ENCODE results near the gene MED9. TPM values are rescaled to one million over a fixed set of nuclear protein-coding genes. Genes with fewer than 3 reads are reported as not detected.
"Not testable (repeated sequence)": the region's sequence is repeated elsewhere in the genome, so short reads cannot be mapped to it uniquely, and the experiment has no call there.

The MED9 gene
- polyA plus RNA-seq, 5 donors = 14.5 to 17.7 (median 16.6) TPM

DNA sequence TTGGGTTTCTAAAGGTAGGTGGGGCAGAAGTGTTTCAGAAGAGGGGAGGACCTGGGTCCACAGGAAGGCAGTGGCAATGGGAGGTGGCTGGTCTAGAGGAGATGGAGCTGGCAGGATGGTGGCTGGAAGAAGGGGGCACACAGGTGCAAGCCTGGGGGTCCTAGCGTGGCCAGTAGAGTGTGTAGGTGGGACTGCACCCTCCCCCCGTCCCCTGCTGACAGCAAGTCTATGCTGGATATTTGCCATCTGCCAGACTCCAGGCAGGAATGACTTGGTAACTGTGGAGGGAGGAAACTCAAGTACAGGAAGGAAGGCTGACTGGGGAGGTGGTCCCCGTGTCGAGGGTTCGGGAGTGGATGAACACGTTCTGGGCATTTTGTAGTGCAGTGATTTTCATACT is 8.6 kb downstream of the MED9 start:
- DNase-seq = no peak

DNA sequence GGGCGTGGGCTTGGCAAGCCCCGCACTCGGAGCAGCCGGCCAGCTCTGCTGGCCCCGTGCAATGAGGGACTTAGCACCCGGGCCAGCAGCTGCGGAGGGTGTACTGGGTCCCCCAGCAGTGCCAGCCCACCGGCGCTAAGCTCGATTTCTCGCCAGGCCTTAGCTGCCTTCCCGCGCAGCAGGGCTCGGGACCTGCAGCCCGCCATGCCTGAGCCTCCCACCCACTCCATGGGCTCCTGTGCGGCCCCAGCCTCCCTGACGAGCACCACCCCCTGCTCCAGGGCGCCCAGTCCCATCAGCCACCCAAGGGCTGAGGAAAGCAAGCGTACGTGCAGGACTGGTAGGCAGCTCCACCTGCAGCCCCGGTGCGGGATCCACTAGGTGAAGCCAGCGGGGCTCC is 9.6 kb downstream of the MED9 start:
- DNase-seq = not testable (repeated sequence)

DNA sequence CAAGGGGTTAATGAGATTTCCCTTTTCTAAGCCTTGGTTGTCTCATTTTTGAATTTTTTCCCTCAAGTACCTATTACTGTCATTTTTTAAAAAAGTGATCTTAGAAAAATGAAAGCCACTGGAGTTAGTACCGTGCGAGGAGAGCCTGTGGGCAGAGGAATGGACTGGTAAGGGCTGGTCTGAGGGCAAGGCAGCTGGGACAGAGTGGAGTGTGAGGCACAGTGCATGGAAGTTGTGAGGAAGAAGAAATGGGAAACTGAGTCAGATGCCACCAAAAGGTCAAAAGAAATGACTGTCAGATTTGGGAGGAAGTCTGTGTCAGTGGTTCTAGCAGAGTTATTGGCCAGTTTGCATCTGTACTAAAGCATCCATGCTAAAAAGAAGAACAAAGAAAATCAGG is 11.2 kb downstream of the MED9 start:
- no peak for DNase-seq

DNA sequence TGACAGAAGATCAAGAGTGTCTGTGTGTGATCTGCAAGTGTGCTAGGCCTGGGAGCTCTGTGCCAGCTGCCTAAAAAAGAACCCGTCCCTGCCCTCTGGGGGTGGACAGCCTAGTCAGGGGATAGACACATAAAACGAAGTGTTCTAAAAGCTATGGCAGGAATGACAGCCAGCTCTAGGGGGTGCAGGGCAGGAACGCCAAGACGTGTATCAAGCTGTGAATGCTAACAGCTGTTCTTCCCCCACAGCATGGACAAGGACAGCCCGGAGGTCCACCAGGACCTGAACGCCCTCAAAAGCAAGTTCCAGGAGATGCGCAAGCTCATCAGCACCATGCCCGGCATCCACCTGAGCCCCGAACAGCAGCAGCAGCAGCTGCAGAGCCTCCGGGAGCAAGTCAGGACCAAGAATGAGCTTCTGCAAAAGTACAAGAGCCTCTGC is 14.3 kb downstream of the MED9 start:
- DNase-seq = no peak

DNA sequence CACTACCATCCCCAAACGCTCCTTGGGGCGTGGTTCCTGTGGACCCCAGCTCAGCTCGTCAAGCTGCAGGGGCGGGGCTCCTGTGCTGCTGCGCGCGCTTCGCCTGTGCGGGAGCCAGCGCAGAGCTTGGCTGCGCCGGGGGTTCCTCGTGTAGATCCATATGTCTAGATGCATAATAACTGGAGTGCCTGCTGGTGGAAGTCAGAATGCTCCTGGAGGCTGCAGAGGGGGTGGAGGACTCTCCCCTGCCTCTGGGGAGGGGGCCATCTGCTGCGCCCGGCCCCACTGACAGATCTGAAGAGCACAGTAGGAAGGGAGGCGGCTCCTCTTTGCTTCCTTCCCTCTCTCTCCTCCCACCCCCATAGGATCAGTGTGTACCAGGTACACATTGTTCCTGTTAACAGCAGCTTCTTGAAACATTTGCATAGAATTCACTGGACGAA is 14.8 kb downstream of the MED9 start:
- no peak for DNase-seq

DNA sequence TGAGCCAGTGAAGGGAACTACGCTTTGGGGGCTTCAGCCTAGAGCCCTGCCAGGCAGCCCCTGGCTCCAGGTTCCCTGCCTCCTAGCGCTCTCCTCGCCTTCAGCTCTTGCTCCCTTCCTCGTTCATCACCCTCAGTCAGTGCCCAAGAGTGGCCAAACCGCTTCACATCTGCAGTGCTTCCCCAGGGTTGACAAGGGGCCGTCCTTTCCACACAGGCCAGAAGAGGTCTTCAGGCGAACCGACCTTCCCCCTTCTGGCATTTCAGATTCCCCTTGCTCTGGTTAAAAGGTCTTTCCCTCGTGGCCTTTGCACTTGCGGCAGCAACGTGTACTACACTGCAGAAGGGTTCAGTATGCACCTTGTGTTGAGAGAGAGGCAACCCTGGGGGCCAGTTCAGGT is 15.3 kb downstream of the MED9 start:
- no peak for DNase-seq

DNA sequence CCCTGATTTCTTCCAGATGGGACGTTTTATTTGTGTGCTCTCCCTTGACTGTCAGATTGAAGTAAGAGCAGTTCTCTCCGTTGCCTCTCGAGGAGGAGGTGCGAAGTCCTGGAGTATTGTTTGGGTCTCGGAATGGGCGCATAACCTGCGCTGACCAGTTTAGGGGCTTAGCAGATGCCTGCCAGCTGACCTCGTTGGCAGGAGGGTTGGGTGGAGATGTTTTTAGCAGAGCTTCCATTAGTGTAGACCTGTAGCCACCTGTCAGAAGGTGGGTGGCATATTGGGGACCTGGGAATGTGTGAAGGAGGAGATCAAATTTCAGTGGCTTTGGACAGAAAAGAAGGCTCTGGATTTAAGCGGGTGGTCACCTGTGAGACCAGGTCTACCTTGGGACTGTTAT is 15.8 kb downstream of the MED9 start:
- DNase-seq = no peak

DNA sequence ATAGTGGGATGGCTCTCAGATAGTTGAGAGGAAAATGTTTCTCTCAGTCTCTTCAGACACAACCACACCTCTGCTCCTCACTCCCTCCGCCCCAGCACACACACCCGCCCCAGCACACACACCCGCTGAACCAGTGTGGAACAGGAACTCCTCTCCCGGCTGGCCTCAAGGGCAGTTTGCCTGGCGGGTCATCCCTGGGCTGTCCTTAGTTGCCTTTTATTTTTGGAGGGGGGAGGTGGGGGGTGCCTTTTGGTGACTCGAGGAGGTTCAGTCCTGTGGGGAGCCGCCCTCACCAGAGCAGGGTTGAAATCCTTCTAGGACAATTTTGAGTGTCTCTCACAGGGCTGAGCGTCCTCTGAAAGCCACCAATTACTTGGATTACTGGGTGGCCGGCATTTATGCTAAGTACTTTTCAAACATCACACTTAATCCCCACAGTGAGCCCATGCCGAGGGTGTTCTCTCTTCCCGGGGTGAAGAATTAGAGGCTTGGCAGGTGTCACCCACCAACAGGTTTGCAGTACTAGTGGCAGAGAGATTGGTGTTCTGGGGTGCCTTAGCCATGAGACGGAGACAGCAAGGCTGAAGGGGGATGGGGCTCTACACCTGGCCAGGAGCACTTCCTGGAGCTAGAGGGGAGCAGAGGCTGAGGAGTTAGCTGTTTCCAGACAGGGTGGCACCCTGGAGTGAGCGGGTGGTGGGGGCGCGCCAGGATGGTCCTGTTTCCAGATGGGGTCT is 16.6 kb downstream of the MED9 start:
- no peak for DNase-seq

DNA sequence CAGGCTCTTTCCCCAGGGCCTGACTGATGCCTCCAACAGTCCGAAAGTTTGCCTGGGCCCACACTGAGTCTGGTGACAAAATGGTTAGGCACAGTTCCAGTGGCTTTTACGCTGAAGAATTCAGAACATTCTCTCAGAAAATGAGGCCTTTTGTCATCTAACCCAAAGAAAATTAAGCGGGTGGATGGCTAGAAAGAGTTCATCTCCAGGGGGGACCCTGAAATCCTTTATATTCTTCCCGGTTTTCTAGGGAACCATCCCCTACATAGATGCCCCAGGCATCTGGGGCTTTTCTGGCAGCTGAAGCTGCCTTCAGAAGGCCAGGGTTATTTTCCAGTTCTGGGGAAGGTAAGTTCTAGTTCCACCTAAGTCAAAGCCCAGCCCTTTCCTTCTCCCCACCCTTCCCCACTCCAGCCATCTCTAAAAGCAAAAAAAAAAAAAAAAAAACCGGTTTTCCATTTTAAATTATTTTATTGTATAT is 17.2 kb downstream of the MED9 start:
- DNase-seq = no peak

DNA sequence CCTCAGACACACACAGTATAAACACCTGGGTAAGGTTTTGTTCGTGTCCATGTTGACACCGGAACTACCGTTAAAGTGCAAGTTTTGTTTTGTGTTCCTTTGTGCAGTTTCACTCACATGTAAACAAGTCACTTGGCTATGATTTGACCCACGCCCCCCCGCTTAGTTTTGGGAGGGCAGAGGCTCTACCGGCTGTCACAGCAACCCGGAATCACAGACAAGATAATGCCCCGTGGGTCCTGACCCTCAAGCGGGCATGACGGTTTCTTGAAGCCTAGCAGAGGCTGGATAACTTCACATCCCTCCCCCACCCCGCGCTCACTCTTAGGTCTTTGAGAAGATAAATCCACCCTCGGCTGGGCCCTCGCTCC is 17.7 kb downstream of the MED9 start:
- DNase-seq = no peak

DNA sequence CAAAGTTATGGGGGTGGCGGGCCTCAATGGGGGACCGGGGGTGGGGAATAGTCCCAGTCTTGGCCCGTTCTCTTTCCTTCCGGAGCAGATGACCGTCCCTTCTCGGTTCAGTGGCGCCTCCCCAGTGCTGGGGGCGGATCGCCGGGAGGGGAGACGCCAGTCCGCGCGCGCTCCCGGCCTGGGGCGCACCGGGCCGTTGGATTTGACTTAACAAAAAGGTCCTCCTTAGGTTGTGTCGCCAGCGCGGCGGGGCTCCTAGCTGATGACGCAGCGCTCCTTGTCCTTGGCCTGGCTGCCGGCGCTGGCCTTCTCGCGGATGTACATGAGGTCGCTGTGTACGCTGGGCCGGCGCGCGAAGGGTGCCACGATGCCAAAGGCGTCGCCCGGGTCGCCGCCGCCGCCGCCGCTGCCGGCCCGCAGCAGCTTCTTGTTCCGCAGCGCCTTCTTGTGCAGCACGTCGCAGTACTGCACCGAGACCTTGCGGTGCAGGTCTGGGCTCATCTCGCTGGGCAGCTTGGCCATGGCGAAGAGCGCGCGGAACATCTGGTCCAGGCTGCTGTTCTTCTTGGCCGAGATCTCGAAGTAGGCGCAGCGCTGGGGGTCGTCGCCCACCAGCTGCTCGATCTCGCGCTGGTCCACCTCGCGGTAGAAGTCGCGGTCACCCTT is 18.2 kb downstream of the MED9 start:
- DNase-seq = peak; percentile 31 to 49

DNA sequence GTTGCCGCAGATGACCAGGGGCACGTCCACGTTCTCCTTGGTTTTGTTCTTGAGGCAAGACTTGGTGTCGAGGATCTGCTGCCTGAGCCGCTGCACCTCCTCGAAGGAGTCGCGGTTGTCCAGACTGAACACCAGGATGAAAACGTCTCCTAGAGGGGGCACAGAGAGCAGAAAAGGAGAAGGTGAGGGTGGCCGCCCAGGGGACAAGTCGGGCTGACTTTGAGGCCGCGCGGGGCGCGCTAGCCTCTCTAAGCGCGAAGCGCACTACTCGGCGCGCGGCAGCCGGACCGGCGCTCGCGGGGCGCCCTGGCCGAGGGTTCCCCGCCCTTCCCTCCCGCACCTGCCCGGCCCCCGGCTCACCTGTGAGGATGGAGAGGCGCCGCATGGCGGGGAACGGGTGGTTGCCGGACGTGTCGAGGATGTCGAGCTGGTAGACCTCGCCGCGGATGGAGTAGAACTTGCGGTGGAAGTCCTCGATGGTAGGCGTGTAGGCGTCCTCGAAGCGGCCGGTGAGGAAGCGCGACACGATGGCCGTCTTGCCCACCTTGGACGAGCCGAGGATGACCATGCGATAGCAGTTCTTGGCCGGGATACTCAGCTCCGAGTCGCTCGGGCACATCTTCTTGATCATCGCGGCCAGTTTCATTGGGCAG is 18.9 kb downstream of the MED9 start:
- DNase-seq = peak in 1 of 2 donors; percentile 36

DNA sequence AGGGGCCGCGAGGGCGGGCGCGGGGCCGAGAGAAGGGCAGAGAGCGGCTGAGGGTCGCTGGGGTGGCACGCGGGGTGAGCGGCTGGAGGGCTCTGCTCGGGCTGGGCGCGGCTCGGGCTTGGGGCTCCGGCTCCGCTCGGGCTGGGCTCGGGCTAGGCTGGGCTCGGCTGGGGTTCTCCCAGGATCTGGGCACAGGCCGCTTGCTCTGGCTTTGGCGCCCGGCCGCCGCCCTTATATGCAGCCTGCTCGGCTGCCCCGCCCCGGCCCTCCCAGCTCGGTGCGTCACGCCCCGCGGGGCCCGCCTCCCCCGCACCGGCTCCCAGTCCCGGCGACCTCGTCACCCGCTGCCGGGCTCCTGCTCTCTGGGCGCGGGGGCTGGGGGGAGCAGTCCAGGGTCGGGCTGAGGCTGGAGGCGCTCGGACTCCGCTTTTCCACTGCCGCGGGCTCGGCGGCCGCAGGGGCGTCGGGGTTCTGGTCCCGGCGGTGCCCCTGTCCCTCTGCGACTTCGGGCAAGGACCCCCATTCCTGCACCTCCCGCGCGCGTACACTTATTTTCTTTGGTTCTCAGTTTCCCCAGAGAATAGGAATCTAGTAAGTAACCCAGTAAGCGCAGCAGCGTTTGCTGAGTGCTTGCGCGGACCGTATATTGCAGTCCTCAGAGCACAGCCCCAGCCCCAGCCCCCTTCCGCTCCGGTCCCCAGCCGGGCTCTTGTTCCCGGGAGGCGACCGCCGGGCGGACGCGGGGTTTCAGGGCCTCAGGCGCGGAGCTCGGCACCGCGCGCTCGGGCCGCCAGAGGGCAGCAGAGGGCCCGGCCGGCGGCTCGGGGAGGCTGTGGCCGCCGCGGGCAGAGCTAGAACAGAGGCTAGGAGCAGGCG is 19.6 kb downstream of the MED9 start, which contains the start of gene RASD1:
Gene RASD1 (minus strand): TSS at position 207 of the 876 bp plus-strand sequence. CDS start 214 bp downstream, outside the sequence.
- DNase-seq = peak; percentile 85

DNA sequence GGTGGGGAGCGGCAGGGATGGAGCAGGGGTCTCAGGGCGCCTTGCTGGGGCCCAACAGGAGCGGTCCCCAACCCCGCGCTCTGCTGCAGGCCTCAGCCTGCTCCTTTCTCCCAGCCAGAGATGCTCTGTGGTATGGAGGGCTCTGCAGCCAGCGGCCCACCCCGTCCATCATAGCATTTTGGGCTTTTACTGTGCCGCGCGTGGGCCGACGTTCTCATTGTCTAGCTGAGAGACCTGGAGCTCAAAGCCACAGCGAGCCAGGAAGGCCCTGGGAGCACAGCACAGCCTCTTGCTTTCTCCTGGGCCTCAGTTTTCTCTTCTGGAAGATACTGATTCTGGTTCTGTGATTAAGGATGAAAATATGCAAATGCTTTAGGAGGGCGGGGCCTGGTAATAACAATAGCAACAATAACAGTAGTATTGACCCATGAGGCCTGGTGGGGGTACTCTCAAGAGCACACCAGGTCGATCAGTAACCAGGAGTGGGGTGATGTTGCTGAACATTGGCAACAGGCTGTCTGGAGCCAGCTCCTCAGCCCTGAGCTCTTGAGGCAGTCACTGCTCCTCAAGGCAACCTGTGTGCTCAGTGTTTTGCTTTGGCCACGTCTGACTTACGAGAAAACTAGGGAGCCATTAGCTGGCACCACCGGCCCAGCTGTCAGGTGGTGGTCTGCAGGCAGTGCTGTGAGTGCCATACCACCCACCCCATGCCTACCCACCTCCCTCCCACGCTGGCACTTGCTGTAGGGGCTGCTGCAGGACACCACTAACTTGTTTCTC is 20.5 kb downstream of the MED9 start:
- DNase-seq = no peak

DNA sequence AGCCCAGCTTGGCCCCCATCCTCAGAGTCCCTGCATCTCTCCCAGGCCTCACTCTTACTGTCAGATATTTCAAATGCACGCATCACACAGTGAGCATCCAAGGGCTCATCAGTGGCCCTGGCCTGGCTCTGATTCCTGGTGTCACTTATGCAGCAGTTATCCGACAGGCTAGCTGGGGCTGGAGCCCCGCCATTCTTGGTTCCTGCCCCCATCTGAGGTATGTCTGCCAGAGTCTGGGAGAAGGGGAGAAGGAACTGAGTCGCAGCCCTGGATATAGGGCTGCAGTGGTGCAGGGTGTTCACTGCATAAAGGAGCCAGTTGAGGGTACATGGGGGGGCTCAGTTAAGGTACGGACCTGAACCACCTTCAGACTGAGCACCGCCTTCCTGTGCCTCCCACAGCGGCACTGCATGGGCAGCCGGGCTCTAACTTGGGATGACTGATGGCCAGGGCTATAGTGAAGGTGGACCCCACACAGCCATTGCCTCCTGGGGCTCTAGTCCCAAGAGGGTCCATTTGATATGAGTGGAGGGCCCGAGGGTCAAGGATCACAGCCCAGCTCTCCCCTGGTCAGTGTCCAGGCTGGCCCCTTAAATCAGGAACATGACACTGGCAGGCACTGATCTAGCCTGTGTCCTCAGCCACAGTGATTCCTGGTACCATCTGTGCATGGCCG is 21.2 kb downstream of the MED9 start:
- no peak for DNase-seq

DNA sequence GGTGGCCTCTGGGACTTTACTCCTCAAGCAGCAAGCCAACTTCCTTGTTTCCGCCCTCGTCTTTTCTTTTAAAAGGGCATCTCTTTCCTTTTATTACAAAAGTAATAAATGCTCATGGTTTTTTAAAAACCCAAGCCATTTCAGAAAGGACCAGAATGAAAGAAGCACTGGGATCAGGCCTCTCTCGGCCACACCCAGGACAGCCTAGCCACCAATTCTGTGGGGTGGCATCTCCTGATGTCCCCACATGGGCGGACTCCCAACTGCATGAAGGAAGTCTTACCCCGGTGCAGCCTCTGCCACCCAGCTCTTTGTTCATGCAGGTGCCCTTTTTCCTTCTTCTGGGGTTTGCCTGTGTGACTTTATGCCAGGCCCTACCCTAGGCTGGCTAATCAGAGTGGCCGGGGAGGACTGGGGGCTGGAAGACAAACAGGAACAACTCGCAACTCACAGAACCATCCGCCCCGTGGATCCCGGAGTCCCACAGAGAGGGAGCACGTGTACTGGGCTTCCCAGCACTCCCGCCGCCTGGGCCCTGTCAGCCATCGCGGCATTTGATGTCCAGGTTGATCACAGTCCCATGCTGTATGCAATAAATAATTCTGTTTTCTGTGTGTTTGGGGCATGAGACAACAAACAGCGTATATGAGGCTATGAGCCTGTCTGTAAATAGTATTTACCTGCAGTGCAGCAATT is 22.0 kb downstream of the MED9 start:
- no peak for DNase-seq

DNA sequence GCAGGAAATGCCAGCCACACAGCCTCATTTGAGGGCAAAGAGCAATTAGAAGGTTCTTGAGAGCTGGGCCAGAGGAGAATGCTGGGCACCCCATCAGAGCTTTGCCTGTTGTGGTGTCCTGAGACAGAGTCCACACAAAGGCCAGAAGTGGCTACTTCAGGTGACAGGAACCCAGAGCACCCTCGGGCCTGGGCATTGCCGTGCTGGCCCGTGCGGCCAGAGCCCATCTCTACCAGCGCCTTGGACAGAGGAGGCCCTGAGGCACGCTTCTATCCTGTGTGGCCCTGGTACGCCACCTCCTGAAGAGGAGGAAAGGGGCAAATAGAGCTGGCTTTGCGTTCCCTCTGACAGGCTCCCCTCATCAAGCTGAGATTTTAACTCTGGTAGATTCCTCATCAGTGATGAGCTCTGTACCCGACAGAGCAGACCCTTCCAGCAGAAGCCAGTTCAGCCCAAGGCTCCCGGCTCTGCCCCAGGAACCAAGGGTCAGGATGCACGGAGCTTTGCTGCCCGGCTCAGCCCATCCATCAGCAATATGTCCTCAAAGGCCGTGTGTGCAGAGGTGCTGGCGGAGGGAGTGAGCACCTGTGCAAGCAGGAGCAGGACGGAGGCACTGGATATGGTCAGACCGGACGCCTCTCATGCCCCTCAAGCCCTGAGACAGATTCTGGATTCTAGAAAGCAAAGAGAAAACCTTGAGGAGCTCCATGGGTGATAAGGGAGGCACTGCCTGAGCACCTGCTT is 22.8 kb downstream of the MED9 start:
- no peak for DNase-seq

DNA sequence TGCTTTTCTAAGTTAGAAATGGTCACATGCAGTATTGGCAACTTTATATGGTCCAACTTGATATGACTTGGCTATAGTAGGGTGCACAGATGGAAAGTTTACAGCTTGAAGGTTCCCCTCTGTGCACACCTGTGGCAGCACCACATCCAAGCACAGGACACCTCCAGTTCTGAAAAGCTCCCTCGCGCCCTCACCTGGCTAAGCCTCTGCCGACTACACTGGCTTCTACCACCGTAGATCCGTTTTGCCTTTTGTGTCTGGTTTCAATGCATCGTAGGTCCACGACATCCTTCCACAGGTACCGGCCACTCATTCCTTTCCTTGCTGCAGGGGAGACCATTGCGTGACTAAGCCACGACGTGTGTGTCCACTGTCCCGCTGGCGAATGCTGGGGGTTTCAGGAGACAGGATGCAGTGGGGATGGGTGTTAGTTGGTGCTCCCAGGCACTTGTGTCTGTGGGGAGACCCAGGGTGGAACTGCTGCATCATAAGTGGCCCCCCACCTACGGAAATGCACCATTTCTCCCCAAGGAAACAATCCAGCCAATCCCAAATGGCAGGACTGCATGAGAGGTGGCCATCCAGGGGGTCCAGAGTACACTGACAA is 24.3 kb downstream of the MED9 start:
- no peak for DNase-seq

All from right lung (tissue), 5 donors.